Endothelial cell of umbilical vein (primary cell): ENCODE data around the gene TM7SF2. TPM values are rescaled to one million over a fixed set of nuclear protein-coding genes. Genes with fewer than 3 reads are reported as not detected.

Experiments used
- BruUV-seq: library from RNA; stranded (reverse); fragments of 400-500 nt; replicated peaks from 2 replicates; lab custom pipeline; 2021; lab: Mats Ljungman, UMichigan
- CTCF ChIA-PET: fragments of 300-600, 350-600 bp; sonication (Branson Sonifier 250); formaldehyde crosslinking; loops from one replicate; lab custom pipeline; 2021; ENCODE audit warnings: antibody characterized with exemption, inconsistent platforms; lab: Charles Lee
- POLR2A ChIA-PET: fragments of 300-600, 350-600 bp; sonication (Branson Sonifier 250); formaldehyde crosslinking; loops from one replicate; lab custom pipeline; 2021; ENCODE audit warnings: antibody characterized with exemption, inconsistent platforms; lab: Charles Lee
- DNase-seq: peaks from one replicate; pipeline ENCODE4 v3.0.0-alpha.2; 2011; ENCODE audit warnings: low read depth, low spot score
- FAIRE-seq: peaks from 2 replicates; lab custom pipeline; 2011; peaks lifted over from hg19 to GRCh38; lab: Jason Lieb, UNC
- H2AFZ ChIP-seq: 2 replicates; pipeline ENCODE4 v1.6.0; 2012; ENCODE audit warnings: low read depth, low read length, control low read depth, inconsistent platforms
- H3K27ac ChIP-seq: 2 replicates; pipeline ENCODE4 v1.5.1; 2011; ENCODE audit warnings: low read depth, mild to moderate bottlenecking, control low read depth, low read length, moderate library complexity; ENCODE audit not compliant: insufficient read depth
- H3K27me3 ChIP-seq, 2 experiments: 2 replicates each; pipeline versions ENCODE4 v1.6.0 to v1.6.1; 2011; ENCODE audit warnings: low read length in 2 of 2, mixed read lengths in 1 of 2; ENCODE audit not compliant: control insufficient read depth in 2 of 2, insufficient read depth in 2 of 2
- H3K36me3 ChIP-seq, 2 experiments: 2 replicates in 1 of 2; 3 replicates in 1 of 2; pipeline ENCODE4 v1.5.1; 2011; ENCODE audit warnings: low read length in 2 of 2, mild to moderate bottlenecking in 1 of 2, moderate library complexity in 1 of 2; ENCODE audit not compliant: control insufficient read depth in 2 of 2, insufficient read depth in 2 of 2; ENCODE audit errors: extremely low read depth in 1 of 2
- H3K4me1 ChIP-seq: 3 replicates; pipeline ENCODE4 v1.5.1; 2011; ENCODE audit warnings: mild to moderate bottlenecking, low read length; ENCODE audit not compliant: control insufficient read depth, insufficient read depth; ENCODE audit errors: extremely low read depth
- H3K4me2 ChIP-seq: 2 replicates; pipeline ENCODE4 v1.6.1; 2011; ENCODE audit warnings: low read length, control low read depth, mixed read lengths; ENCODE audit not compliant: insufficient read depth
- H3K4me3 ChIP-seq, 3 experiments: fragments of 200-600 bp in 1 of 3; sonication (generic), shearing (Covaris generic) in 1 of 3; replicated peaks in 1 of 3; 2 replicates each; pipeline ENCODE4 v1.5.1; 2011 to 2016; ENCODE audit warnings: control low read depth in 3 of 3, low read length in 3 of 3, mild to moderate bottlenecking in 2 of 3, inconsistent platforms in 1 of 3, low read depth in 1 of 3, moderate library complexity in 1 of 3; ENCODE audit not compliant: insufficient read depth in 1 of 3
- H3K79me2 ChIP-seq: 2 replicates; pipeline ENCODE4 v1.6.0; 2012; ENCODE audit warnings: low read length, inconsistent platforms; ENCODE audit not compliant: control insufficient read depth, insufficient read depth
- H3K9ac ChIP-seq: replicated peaks from 2 replicates; pipeline ENCODE3; 2011; ENCODE audit warnings: low read length, control low read depth; ENCODE audit not compliant: insufficient read depth; ENCODE audit errors: extremely low read depth
- H3K9me1 ChIP-seq: replicated peaks from 3 replicates; pipeline ENCODE4 v1.6.0; 2011; ENCODE audit warnings: mild to moderate bottlenecking, low read length; ENCODE audit not compliant: control insufficient read depth, insufficient read depth; ENCODE audit errors: extremely low read depth
- H3K9me3 ChIP-seq: replicated peaks from 2 replicates; pipeline ENCODE4 v1.5.1; 2012; ENCODE audit warnings: low read length, inconsistent platforms; ENCODE audit not compliant: control insufficient read depth, insufficient read depth
- H4K20me1 ChIP-seq: replicated peaks from 2 replicates; pipeline ENCODE3; 2011; ENCODE audit warnings: mild to moderate bottlenecking, low read length; ENCODE audit not compliant: control insufficient read depth, insufficient read depth; ENCODE audit errors: extremely low read depth
- EZH2 ChIP-seq: IDR thresholded peaks from 2 replicates; pipeline ENCODE4 v1.6.1; 2012; ENCODE audit warnings: borderline replicate concordance, low read depth, mild to moderate bottlenecking, moderate library complexity, low read length, inconsistent platforms; ENCODE audit not compliant: severe bottlenecking
- FOS ChIP-seq: IDR thresholded peaks from 2 replicates; pipeline ENCODE4 v1.6.1; 2011; ENCODE audit warnings: mild to moderate bottlenecking, low read length, moderate library complexity, borderline replicate concordance; ENCODE audit not compliant: insufficient read depth
- GATA2 ChIP-seq: IDR thresholded peaks from 2 replicates; pipeline ENCODE4 v1.7.0; 2011; ENCODE audit warnings: low read depth, mild to moderate bottlenecking, moderate library complexity, mixed read lengths, low read length; ENCODE audit not compliant: insufficient read length, insufficient read depth
- JUN ChIP-seq: IDR thresholded peaks from 2 replicates; pipeline ENCODE4 v1.6.1; 2011; ENCODE audit warnings: borderline replicate concordance, low read depth; ENCODE audit not compliant: insufficient read length, insufficient read depth
- MYC ChIP-seq: IDR thresholded peaks from one replicate; pipeline ENCODE4 v1.6.1; 2011; ENCODE audit warnings: mild to moderate bottlenecking, low read depth, low read length
- POLR2A ChIP-seq: IDR thresholded peaks from 2 replicates; pipeline ENCODE4 v1.6.1; 2012; ENCODE audit warnings: low read depth, mild to moderate bottlenecking, control low read depth, low read length
- POLR2AphosphoS5 ChIP-seq: IDR thresholded peaks from 2 replicates; pipeline ENCODE4 v1.6.1; 2012; ENCODE audit warnings: low read depth, mild to moderate bottlenecking, control low read depth, low read length, moderate library complexity; ENCODE audit not compliant: insufficient read depth
- dilution Hi-C: fragments of 300-500 bp; cut with MboI; formaldehyde crosslinking; loops from one replicate; pipeline ENCODE4 v1.15.0; 2019; ENCODE audit warnings: low sequenced_read_pairs; ENCODE audit not compliant: extremely low pct_ligation_motif_present
- intact Hi-C: fragments of 100-400 bp; cut with micrococcal nuclease; formaldehyde crosslinking; loops from one replicate; pipeline ENCODE4 v1.10.0; 2022
- polyA plus RNA-seq, 4 experiments: library from polyadenylated mRNA; depleted of rRNA in 3 of 4; stranded (reverse) in 3 of 4; unstranded in 1 of 4; fragments of >200 nt; gene quantifications; 2 replicates each; pipeline versions ENCODE4 v1.2.1 to v1.2.3, GENCODE V29; 2011 to 2012; ENCODE audit warnings: missing spikeins in 1 of 4
- total RNA-seq: library from RNA; stranded (reverse); gene quantifications from 2 replicates; pipeline ENCODE4 v1.2.3, GENCODE V29; 2021
- TF ChIP-seq, protein P1 (sequence below), 2 donors: IDR thresholded peaks; 1 replicate in 1 of 2; 2 replicates in 1 of 2; pipeline ENCODE4 v1.5.1; 2011; ENCODE audit warnings: low read length in 2 of 2, mild to moderate bottlenecking in 2 of 2, moderate library complexity in 2 of 2, control low read depth in 1 of 2, inconsistent platforms in 1 of 2, low read depth in 1 of 2; ENCODE audit not compliant: insufficient read depth in 1 of 2; ENCODE audit errors: extremely low read depth in 1 of 2

TM7SF2 gene
- total and polyA plus RNA-seq, 2 donors (not counting 3 experiments of a cell fraction or from before 2014, with no cell fraction given), result 11.6 to 47.1 TPM

DNA sequence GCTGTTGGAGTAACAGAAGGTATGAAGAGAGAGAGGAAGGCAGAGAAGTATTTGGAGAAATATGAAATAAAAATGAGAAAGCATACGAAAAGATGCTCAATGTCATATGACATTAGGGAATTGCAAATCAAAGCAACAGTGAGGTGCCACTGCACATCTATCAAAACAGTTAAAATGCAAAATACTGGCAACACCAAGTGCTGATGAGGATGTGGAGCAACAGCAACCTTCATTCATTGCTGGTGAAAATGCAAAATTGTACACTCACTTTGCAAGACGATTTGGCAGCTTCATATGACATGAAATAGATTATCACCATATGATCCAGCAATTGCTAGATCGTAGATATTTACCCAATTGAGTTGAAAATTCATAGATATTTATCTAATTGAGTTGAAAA is 49.0 kb downstream of the TM7SF2 start:
- POLR2A ChIA-PET, result no interaction called here
- no peak overlapping the region for H3K4me3 ChIP-seq
- H3K4me2 ChIP-seq, result no peak overlapping the region
- no peak for FAIRE-seq
- H3K9ac ChIP-seq, result no peak overlapping the region
- TF ChIP-seq POLR2A (no peak), POLR2AphosphoS5 (no peak), EZH2 (no peak), JUN (no peak), MYC (no peak), GATA2 (no peak), FOS (no peak)
- TF ChIP-seq, protein P1, sequence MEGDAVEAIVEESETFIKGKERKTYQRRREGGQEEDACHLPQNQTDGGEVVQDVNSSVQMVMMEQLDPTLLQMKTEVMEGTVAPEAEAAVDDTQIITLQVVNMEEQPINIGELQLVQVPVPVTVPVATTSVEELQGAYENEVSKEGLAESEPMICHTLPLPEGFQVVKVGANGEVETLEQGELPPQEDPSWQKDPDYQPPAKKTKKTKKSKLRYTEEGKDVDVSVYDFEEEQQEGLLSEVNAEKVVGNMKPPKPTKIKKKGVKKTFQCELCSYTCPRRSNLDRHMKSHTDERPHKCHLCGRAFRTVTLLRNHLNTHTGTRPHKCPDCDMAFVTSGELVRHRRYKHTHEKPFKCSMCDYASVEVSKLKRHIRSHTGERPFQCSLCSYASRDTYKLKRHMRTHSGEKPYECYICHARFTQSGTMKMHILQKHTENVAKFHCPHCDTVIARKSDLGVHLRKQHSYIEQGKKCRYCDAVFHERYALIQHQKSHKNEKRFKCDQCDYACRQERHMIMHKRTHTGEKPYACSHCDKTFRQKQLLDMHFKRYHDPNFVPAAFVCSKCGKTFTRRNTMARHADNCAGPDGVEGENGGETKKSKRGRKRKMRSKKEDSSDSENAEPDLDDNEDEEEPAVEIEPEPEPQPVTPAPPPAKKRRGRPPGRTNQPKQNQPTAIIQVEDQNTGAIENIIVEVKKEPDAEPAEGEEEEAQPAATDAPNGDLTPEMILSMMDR (IDR thresholded peaks at IDR 0.05; ENCODE audit: extremely low read depth in 1 of 2, insufficient read depth in 1 of 2, low read depth in 1 of 2, low read length in 2 of 2), result no peak
- no TSS peak for BruUV-seq
- no peaks in the 10 kb centered on the region for H3K9me1 ChIP-seq
- no peak overlapping the region for H3K27ac ChIP-seq
- no peaks in the 10 kb centered on the region for H3K36me3 ChIP-seq
- H3K4me1 ChIP-seq, result no peaks in the 10 kb centered on the region
- no peak for DNase-seq
- intact Hi-C loops, result no loop called here
- dilution Hi-C loops, result no loop called here
- H2AFZ ChIP-seq, result no peak overlapping the region
- H3K27me3 ChIP-seq, result no peaks in the 10 kb centered on the region
- H4K20me1 ChIP-seq, result no peaks in the 10 kb centered on the region
- CTCF ChIA-PET, result no interaction called here
- no peaks in the 10 kb centered on the region for H3K9me3 ChIP-seq
- H3K79me2 ChIP-seq, result no peaks in the 10 kb centered on the region
